ENCODE results near the gene TIMM10.
"Not testable (repeated sequence)": the region's sequence is repeated elsewhere in the genome, so short reads cannot be mapped to it uniquely, and the experiment has no call there.

TIMM10 gene

DNA sequence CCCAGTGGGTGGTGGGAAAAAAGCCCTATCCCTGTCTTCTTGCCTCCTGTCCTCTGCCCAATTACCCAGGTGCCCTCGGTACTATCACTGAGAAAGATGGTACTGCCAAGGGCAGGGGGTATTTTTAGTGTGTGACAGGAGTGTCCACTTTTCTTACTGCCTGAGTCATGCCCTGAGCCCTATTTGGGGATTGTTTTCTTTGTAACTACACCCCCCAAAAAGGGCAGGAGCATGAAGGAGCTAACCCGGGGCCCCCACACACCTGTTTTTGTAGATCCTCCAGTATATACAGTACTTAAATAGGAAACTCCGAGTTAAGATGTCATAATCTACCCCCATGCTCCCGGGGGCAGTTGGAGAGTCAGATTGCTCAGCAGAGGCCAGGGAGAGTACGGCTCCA is 10.6 kb upstream of the TIMM10 start:
- no peak for DNase-seq

DNA sequence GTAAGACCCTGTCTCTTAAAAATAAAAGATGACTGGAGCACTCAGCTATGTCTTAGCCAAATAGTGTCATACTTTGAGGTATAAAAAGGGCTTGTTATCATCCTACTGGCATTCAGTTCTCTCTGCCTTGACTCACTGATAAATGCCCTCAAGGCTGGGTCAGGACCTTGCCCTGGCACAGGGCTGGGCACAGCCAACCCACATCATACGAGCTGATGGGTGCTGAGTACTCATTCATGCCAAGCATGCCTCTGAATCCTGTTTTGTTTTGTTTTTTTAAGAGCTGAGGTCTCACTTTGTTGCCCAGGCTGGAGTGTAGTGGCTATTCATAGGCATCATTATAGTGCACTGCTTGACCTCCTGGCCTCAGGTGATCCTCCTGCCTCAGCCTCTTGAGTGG is 8.8 kb upstream of the TIMM10 start:
- no peak for DNase-seq

DNA sequence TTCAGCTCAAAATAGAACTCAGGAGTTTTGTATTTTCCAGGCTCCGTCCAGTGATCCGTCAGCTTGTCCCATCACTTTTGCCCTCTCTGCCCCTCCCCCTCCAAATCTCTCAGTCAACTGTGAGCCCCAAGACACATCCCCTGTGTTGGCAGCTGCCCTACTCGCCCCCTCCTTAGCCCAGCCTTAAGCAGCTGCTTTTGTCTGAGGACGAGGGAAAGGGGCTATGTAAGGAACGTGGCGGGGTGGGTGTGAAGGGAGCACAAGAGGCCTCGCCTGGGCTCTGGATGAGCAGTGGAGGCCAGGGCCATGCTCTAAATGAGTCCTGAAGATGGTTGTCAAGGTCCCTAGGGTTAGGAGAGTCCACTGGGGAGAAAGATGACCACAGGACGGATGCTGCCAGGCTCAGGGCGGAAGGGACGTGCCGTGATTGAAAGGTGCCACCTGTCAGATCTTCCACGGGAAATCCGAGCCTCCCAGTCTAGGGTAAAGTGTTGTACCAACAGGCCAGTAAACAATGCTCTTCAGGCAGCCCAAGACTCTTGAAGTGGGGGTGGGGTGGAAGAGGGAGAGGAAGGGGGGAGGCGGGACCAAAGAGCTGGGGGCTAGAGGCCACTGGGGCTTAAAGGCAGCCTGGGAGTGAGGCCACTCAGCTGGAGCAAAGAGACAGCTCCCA is 6.5 kb upstream of the TIMM10 start, which contains the start of gene SMTNL1:
Gene SMTNL1, plus strand, starts transcription at position 649 of the 673 bp plus-strand sequence. CDS start 5,048 bp downstream, outside the sequence.
- no peak for DNase-seq

DNA sequence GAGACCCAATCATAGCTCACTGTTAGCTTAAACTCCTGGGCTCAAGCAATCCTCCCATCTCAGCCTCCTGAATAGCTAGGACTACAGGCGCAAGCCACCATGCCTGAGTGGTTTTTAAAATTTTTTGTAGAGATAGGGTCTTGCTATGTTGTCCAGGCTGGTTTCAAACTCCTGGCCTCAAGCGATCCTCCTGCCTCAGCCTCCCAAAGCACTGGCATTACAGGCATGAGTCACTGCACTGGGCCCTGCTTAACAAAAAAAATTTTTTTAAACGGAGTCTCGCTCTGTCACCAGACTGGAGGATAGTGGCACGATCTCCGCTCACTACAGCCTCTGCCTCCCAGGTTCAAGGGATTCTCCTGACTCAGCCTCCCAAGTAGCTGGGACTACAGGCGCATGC is 3.9 kb upstream of the TIMM10 start:
- not testable (repeated sequence) for DNase-seq

DNA sequence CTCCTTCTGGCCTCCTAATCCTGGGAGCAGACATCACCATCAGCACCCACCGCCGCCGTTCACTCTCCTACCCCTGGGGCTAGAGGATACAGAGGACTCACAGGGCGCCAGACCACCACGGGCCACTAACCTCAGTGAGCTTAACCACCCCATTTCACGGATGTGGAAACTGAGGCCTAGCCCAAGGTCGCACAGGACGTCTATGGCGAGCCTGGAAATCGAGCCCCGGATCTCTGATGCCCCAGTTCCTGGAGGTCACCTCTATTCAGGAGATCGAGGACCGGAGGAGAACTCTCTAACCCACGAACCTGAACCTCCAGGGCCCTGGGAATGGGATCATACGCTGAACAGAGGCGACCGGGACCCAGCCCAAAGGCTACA is 349 bp downstream of the TIMM10 start:
- DNase-seq: no peak

DNA sequence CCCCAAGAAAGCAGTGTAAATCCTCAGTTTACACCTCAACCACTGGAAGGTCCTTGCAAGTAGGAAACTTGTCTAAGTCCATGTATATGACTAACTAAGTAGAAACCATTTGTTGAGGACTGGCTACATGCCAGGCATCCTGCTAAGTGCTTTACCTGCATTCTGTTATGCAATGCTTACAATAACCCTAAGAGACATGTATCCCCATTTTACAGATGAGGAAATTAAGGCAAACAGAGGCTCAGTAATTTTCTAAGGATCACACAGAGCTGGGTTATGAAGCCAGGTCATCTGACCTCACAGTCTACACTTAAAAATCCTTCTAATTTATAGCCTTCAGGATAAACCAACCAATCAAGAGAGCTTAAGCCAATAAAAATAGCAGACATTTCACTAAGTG is 1.5 kb downstream of the TIMM10 start:
- no peak for DNase-seq

DNA sequence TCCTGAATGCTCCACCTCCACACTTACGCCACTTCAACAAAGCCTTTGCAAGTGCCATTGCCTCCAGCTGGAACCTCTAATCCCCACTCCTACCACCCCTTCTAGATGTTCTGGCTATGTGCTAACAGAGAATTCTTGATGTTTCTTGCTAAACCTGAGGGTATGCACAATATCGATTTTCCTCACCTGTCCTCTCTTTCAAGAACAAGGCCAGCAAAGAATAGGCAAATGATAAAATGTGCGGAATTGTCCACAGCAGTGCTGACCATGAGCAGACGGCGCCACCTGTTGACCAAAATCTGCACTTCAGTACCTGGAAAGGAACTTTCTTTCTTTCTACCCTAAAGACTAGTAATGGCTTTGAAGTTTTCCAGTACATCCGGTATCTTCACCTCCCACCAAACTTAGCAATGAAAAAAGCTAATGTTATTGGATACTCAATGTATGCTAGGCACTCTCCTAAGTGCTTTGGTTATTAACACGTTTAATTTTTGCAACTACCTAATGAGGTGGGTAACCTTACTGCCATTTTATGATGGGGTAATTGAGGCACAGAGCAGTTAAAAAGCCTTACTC is 3.4 kb downstream of the TIMM10 start:
- DNase-seq: peak; percentile 53

DNA sequence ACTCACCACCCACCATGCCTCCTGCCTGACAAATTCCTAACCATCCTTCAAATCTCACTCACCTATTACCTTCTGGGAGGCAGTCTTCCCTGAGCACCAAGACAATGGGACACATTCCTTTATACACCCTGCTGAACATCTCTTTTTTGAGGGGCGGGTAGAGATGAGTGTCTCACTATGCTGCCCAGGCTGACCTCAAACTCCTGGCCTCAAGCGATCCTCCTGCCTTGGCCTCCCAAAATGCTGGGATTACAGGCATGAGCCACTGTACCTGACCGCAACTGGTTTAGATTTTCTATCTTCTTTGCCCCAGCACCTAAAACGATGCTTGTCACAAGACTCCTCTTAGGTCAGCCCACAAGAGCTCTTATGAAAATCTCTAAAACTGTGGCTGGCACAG is 7.1 kb downstream of the TIMM10 start:
- no peak for DNase-seq

DNA sequence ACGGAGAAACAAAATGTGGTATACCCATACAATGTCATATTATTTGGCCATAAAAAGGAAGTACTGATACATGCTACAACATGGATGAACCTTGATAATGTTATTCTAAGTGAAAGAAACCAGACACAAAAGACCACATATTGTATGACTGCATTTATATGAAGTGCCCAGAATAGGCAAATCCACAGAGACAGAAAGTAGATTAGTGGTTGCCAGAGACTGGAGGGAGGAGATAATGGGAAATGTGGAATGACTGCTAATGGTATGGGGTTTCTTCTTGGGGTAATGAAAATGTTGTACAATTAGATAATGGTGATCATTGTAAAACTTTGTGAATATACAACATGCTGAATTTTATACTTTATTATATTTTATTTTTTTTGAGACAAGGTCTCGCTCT is 9.4 kb downstream of the TIMM10 start:
- DNase-seq: no peak

DNA sequence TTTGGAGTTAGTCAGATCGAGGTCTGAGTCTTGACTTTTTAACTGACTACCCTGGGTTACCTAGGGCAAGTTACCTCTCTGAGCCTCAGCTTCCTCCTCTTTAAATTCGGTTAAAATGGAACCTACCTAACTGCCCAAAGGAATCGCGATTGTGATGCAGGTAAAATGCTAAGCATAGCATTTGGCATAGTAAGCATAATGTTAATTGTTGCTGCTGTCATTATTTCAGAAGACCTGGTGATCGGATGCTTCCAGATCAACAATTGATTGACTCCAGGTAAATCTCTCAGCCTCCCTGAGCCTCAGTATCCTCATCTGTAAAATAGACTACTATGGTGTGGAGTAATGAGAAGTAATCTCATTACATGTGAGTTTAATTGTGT is 14.5 kb downstream of the TIMM10 start:
- no peak for DNase-seq

DNA sequence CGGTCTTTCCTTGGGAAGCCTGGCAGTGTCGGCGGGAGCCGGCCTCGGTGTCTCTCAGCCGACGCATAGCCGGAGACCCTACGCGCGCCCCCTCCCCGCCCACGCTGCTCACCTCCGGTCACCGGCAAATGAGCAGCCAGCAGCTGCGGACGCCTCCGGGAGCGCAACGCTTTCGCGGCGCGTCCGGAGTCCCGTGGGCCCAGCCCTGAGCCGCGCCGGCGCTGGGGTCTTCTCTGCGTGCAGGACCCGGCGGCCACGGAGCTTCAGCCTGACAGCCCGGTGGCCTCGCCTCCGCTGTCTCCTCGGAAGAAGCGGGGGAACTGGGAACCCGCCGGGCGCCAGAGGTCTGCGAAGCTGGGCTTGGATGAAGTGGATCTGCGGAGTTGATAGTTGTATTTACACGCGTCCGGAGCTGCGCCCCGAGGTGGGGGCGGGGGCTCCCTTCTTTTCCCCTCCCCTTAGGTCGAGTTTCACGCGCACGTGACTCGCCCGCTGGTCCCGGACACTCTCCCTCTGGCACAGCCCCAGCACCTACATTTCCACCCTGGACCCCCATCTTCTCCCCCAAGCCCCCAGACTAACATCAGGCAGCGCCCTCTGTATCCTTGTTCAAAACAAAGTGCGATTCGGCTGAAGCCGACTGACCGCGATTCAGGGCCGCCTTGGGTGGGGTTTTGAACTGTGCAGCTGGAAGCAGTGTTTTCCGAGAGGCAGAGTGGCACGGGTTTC is 15.1 kb downstream of the TIMM10 start, which contains the start of gene SLC43A1:
Gene SLC43A1, minus strand, starts transcription at position 371 of the 729 bp plus-strand sequence. CDS start 1,591 bp downstream, outside the sequence.
- DNase-seq: no peak

DNA sequence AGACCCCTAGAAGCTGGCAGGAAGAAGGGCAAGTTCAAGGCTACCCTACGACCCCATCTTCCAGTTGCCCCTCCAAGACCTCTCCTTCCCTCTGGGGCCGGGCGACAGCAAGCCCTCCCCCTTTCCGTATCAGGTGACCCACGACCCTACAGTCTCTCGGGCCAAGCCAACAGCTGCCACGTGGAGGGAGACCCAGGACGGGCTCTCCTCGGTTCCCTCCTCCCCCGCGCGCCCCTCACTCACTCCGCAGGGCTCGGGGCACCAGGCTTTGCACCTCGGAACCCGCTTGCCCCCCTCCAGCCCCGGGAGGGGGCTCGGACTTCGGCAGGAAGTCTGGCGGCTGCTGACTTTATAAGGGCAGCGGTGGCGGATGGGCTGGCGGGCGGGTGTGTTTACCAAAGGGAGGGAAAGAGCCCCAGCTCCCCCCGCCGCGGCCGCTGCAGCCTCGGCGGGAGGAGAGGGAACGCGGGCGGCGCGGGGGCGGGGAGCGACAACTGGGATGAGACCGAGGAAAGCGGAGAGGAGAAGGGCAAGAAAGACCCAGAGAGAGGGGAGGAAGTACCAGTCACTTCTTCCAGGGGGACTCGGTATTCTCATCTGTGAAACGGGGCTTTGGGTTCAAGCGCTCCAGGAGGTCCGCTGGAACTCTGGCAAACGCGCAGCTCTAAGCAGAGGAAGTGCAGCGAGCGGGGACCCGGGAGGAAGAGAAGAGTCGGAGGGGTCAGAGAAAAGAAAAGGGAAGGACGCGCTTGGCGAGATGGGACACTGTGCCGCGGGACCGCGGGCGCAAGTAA is 15.8 kb downstream of the TIMM10 start:
- DNase-seq: peak; percentile 19

DNA sequence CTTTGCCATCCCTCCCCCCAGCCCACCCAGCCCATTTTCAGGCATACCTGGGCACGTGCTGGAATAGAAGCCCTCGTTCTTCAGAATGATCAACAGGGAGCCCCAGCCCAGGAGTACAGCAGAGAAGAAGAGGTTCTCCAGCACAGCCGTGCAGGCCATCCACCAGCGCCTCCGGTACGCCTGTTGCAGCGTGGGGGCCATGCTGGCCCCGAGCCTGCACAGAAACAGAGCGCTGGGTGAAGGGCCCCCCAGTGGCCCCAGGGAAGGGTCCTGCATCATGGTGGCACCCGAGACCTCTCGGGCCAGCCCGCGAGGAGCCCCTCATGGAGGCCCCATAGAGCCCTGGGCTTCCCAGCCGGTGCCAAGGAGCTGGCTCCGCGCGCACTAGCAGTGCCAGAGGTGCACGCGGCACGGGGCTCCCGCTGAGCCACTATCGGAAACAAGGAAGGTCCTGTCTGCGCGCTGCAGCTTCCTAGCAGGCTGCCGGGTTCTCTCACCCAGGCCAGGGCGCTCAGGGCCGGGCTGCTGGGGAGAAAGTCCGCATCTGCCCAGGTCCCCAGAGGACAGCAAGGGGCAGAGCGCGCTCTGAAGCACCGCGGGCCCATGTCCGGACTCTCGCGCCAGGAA is 16.5 kb downstream of the TIMM10 start:
- DNase-seq: no peak

DNA sequence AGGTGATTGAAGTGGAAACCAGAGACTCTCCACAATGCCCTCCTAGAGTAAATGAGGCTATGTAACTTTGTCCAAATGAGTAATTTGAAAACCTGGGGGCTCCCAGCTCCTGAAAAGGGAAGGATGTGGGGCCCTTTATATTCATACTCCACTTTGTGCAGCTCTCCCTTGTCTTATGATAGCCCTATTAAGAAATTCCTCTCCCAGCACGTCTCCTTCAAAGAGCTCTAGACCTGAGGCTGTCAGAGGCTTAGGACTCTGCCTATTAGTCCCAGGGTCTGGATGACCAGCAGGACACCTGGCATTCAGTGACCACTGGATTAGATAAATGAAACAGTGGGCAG is 17.1 kb downstream of the TIMM10 start:
- DNase-seq: no peak

DNA sequence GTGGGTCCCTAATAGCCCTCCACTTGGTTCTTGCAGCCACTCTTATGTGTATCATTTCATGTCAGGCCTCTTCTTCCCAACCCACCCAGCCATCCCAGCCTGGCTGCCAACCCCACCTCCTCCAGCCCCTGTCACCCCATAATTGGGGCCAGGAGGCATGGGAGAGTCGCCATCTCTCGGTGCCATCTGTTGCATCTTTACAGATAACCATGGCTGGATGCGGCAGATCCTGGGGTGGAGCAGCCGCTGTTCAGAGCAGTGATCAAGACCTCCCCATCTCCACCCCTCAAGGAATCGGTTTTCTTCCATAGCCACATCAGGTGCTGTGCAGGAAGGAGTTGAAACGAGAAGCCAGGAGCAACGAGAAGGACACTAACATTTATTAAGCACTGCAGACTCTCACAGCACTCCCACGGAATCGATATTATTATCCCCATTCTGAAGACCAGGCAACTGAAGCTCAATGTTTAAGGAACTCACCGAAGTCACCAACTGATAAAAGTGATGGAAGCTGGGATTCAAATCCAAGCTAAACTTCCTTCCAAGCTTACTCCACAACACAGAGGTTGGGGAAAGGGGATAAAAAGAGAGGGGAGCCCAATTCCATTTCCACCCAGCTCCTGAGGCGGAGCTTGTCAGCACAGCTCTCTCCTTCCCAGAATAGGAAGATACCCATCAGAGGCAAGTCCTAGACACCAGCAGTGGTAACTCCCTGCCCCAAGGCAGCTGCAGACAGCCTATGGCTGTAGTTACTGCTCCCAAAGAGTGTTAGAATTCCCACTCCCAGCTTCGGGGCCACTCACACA is 17.7 kb downstream of the TIMM10 start:
- no peak for DNase-seq

DNA sequence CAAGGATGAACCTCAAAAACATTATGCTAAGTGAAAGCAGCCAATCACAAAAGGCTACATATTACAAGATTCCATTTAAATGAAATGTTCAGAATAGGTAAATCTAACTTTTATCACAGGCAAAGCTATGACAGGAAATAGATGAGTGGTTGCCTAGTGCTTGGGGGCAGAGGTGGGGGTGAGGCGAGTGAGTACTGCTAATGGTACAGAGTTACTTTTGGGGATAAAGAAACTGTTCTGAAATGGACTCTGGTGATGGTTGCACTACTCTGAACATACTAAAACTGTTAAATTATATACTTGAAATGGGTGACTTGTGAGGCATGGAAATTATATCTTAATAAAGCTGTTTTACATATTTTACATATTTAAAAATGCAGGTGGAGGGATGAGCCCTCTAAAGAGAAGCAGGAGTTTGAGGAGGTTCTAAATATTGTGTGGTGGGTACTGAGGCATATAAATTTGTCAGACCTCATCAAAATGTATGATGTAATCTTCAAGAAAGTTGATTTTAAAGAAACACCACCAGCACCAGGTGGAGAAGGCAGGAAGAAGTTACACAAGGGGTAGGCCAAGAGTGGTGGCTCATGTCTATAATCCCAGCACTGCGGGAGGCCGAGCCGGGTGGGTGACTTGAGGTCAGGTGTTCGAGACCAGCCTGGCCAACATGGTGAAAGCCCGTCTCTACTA is 18.7 kb downstream of the TIMM10 start:
- DNase-seq: no peak

DNA sequence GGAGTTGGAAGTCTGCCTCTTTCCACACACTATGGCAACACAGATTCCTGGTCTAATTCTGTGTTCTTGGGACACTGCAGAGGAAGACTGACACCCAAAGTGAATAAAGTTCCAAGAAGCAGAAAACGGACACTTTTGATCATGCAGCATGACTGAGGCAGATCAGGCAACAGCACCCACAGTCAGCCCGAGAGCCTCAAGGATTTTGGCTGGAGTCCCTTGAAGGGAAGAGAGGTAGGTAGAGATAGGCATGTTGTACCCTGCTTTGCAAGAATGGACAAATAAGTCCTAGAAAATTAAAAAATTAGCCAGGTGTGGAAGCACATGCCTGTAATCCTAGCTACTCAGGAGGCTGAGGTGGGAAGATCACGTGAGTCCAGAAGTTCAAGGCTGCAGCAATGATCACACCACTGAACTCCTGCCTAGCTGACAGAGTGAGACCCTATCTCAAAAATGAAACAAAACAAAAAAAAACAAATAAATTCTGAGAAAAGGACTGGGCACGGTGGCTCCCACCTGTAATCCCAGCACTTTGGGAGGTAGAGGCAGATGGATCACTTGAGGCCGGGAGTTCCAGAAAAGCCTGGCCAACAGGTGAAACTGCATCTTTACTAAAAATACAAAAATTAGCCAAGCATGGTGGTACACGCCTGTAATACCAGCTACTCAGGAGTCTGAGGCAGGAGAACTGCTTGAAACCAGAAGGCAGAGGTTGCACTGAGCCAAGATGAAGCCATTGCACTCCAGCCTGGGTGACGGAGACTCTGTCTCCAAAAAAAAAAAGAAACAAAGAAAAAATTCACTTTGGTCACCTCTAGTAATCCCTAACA is 22.0 kb downstream of the TIMM10 start:
- DNase-seq: no peak

DNA sequence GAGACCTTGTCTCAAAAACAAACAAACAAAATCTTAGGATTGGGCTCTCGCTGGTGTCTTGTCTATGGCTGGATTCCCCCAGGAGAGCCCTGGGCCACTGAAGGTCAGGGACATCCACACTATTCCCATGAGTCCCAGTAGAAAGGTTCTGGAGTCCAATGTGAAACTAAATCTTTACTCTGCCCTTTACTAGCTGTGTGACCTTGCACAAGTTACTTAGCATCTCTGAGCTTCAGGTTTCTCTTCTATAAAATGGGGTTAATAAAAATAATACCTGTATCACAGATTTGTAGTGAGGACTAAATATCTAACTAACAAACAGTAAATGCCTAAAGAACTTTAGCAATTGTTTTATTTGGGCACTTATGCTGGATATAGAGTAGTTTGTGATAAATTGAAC is 24.0 kb downstream of the TIMM10 start:
- no peak for DNase-seq

DNA sequence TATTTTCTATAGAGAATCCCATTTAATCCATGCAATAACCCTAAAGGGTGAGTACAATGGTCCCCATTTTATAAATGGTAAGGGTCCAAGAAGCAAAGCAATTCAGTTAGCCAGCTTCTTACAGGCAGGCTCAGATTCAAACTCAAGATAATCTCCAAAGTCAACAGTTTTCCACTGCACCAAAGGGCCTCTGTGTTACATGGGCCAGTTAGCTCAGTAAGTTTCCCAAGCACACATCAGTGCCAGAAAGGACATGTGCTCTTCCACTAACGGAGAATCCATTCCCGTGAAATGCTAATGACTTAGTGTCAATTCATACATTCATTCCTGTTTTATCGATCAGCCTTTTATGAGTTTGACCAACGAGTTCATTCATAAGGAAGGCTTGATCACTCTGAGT is 26.0 kb downstream of the TIMM10 start:
- DNase-seq: no peak

DNA sequence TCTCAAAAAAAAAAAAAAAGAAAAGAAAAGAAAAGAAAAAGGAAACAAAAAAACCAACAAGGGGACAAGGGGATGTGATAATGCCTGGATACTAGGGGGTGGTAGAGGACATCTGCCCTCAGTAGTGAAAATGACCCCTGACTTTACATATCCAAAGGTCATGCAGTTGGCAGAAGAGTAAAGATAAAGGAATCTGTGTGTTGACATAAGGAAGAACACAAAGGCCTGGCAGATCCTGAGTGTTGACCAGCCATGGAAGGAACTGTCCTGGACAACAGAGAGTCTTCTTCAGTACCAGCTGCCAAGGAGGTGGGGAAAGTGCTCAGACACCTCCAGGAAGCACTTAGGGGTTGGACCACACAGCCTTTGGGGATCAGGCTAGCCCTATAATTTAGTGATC is 27.7 kb downstream of the TIMM10 start:
- no peak for DNase-seq

DNA sequence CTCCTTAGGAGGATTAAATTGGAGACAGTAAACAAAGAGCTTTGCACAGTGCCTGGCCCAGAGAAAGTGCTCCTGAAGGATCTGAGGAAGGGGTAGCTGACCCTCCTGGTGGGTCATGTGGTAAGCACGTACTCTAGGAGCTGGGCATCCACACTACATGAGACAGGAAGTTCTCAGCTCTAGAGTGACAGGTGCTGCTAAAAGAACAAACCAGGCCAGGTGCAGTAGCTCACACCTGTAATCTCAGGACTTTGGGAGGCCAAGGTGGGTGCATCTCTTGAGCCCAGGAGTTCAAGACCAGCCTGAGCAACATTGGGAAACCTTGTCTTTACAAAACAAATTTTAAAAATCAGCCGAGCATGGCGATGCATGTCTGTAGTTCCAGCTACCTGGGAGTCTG is 28.2 kb downstream of the TIMM10 start:
- DNase-seq: no peak

All from CD4-positive, alpha-beta T cell treated with Interleukin-15 for 1 hour (primary cell).